GM12873 (cell line): ENCODE results near the gene LBR.

Source experiments
- CTCF ChIP-seq: IDR thresholded peaks from 2 replicates; pipeline ENCODE4 v1.5.1; 2012; ENCODE audit warnings: low read depth, mild to moderate bottlenecking, moderate library complexity, low read length, control low read depth; ENCODE audit not compliant: insufficient read depth; ENCODE audit errors: missing control alignments

The LBR gene

GRCh38 chr1:225471453-225472301 is 43.8 kb upstream of the LBR start:
- no peak for TF ChIP-seq CTCF

GRCh38 chr1:225471109-225471452 is 43.2 kb upstream of the LBR start:
- no peak for TF ChIP-seq CTCF

- TF ChIP-seq CTCF: no peak
Observed at GRCh38 chr1:225470211-225471108, 42.6 kb upstream of the LBR start.

- no peak for TF ChIP-seq CTCF
Observed at GRCh38 chr1:225469051-225469450, 41.2 kb upstream of the LBR start.

GRCh38 chr1:225468270-225469020 is 40.6 kb upstream of the LBR start:
- TF ChIP-seq CTCF: no peak

GRCh38 chr1:225467193-225468020 is 39.6 kb upstream of the LBR start:
- TF ChIP-seq CTCF: no peak
